GM13977 (cell line): ENCODE measurements around the gene TDP1.

Experiments used
- DNase-seq: peaks from one replicate; pipeline ENCODE4 v3.0.0; 2012; ENCODE audit warnings: low spot score
- in situ Hi-C: fragments of 300-500 bp; cut with MboI; formaldehyde crosslinking; loops from one replicate; pipeline ENCODE4 v1.12.0; 2022; ENCODE audit warnings: low sequenced_read_pairs, low pct_unique_long_range_greater_than_20kb, mixed read lengths, inconsistent platforms; ENCODE audit not compliant: unreplicated experiment
- TF ChIP-seq, protein P1 (sequence below): IDR thresholded peaks from 2 replicates; pipeline ENCODE4 v1.5.1; 2012; ENCODE audit warnings: mild to moderate bottlenecking, control low read depth; ENCODE audit not compliant: insufficient read depth; ENCODE audit errors: extremely low read depth, missing control alignments

TDP1 gene

DNA sequence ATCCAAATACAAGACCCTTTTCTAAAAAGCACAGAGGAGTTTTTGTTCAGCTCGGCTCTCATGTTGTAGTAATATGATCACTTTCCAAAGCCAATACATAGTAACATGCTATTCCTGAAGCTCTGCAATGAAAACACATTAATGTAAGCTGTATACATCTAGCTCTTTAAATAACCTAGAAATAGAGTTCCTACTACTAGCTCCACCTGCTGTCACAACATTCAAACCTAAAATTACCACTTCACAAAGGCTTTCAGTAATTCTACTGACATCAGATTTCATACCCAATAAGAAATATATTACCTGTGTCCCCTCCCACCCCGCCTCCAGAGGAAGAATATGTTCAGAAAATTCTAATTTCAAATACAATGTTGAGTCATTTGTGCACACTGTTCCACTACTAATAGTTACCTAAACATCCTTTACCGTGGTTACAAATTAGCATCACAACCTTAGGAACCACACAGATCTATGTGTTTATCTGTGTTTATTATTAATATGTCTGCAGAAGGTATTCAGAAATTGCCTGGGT lies 19.0 kb upstream of the TDP1 start:
- no peak for DNase-seq
- TF ChIP-seq, protein P1, sequence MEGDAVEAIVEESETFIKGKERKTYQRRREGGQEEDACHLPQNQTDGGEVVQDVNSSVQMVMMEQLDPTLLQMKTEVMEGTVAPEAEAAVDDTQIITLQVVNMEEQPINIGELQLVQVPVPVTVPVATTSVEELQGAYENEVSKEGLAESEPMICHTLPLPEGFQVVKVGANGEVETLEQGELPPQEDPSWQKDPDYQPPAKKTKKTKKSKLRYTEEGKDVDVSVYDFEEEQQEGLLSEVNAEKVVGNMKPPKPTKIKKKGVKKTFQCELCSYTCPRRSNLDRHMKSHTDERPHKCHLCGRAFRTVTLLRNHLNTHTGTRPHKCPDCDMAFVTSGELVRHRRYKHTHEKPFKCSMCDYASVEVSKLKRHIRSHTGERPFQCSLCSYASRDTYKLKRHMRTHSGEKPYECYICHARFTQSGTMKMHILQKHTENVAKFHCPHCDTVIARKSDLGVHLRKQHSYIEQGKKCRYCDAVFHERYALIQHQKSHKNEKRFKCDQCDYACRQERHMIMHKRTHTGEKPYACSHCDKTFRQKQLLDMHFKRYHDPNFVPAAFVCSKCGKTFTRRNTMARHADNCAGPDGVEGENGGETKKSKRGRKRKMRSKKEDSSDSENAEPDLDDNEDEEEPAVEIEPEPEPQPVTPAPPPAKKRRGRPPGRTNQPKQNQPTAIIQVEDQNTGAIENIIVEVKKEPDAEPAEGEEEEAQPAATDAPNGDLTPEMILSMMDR: peak; percentile 19
- in situ Hi-C loops: no loop called here

DNA sequence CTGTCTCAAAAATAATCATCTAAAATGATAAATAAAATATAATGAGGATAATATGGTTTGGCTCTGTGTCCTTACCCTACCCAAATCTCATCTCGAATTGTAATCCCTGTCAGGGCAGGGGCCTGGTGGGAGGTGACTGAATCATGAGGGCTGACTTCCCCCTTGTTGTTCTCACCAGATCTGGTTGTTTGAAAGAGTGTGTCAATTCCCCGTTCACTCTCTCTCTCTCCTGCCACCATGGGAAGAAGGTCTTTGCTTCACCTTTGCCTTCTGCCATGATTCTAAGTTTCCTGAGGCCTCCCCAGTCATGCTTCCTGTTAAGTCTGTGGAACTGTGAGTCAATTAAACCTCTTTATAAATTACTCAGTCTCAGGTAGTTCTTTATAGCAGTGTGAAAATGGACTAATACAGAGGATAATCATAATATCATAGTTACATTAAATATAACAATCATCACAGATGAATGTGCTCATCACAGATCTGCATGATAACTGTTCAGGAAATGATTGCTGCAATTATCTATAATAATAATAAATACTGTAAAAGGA lies 13.8 kb upstream of the TDP1 start:
- no peak for DNase-seq
- TF ChIP-seq, protein P1: no peak
- in situ Hi-C loops: loop anchor here (10.0 kb wide), 1 partner anchor 283 kb away; no protein-coding TSS in a partner anchor

DNA sequence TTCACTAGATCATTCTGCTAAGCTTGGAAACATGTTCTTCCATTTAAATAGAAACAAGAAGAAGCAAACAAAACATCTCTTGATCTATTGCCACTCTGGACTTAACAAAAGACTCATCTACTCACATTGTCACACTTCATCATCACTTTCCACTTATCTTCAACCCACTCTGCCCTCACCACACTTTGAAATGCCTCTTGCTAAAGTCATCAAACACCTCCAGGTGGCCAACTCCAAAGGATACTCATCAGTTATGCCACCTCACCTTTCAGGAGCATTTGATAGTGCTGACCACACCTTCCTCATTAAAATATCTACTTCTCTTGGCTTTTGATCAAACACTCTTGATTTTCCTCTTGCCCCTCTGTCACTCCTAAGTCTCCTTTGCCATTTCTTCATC lies 8.4 kb upstream of the TDP1 start:
- no peak for DNase-seq
- in situ Hi-C loops: loop anchor here (10.0 kb wide), 1 partner anchor 277 kb away; no protein-coding TSS in a partner anchor
- TF ChIP-seq, protein P1: no peak

DNA sequence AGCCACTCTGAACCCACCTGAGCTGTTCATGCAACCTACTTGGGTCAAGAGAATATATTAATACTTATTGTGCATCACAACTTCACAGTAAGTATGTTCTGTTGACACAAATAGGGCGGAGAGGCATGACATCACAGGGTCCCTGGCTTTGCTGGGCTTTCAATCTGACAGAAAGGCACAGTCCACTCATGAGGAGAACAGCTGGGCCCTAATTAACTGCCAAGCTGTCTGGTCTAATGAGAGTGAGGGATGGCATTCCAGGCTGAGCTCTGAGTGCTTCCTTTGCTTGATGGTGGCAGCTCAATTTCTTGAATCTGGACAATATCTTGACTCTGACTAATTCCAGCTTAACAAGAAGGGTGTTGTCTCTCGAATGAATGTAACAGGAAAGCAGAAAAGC lies 3.2 kb upstream of the TDP1 start:
- TF ChIP-seq, protein P1: no peak
- in situ Hi-C loops: no loop called here
- no peak for DNase-seq

DNA sequence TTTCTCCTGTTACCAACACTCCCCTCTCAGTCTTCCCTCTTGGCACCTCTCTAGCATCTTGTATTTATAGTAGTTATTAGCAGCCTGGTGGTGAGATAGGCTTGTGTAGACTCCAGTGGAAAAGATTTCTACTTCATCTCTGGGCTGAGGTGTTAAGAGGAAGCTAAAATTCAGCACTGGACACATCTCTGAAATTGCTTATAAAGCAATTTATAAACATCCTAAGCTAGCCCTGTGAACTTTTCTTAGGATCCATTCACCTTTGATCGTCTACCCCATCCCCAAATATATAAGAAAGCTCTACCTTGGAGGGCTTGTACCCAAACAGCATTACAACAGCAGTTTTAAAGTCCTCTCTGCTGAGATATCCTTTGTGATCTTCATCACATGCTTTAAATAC lies 2.1 kb upstream of the TDP1 start:
- TF ChIP-seq, protein P1: no peak
- no peak for DNase-seq
- in situ Hi-C loops: no loop called here

DNA sequence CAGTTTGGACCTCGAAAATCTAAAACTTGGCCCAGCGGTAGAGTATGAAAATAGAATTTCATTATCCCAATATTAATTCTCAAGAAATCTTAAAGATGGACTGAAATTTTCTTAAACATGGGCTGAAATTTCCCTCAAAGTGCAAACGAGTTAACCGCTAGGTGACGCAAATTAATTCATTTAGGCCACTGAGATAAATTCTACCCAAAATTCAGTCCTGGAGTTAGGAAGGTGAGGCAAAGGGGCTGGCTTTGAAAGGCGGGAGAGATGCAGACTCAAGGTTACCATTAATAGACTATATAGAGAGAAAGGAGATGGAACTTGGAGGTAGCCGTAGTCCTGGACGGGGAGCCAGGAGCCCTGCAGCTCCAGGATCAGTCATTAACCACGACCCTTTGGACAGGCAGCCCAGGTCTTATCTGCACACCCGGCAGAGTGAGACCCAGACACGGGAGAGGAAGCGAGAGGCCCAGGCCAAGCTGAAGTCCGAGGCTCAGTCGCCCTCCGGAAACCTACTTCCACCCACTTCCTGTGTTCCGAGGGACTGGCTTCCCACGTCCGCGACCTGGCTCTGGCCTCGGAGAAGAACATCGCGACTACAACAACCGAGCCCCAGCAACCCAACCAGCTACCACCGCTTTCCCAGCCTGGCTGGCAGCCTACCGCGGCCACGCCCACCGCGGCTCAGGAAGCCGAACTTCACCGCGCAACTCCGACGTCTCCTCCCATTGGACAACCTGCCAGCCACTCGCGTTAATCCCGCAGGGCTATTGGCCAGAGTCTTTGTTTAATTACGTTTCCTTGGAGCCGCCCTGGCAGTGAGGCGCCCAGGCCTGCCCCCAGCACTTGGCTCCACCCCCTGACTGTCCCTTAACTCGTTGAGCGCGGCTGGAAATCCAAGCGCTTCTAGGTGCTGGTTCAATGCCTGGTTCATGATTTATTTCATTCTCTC lies 1.4 kb upstream of the TDP1 start, which contains the start of gene EFCAB11:
Gene EFCAB11, minus strand, starts transcription at position 661 of the 952 bp plus-strand sequence. Its CDS starts 70 bp downstream, at position 591.
- in situ Hi-C loops: no loop called here
- TF ChIP-seq, protein P1: peak; percentile 10
- DNase-seq: peak; percentile 92
